ENCODE measurements around the gene SLC5A7.

The SLC5A7 gene

GRCh38 chr2:107986278-107987217 lies at the start of gene SLC5A7:
Gene SLC5A7 (plus strand): TSS chr2:107986524. CDS start chr2:107988156, 1,632 bp downstream.
- no peak for DNase-seq

GRCh38 chr2:107961395-107961794 lies 24.9 kb upstream of the SLC5A7 start:
- no peak for DNase-seq

GRCh38 chr2:107964185-107964584 lies 22.1 kb upstream of the SLC5A7 start:
- no peak for DNase-seq

GRCh38 chr2:107984707-107985106 lies 1.6 kb upstream of the SLC5A7 start:
- DNase-seq: no peak

- DNase-seq: no peak
Observed at GRCh38 chr2:107988108-107988507, 1.8 kb downstream of the SLC5A7 start.

- DNase-seq: no peak
Observed at GRCh38 chr2:107989445-107989844, 3.1 kb downstream of the SLC5A7 start.

- no peak for DNase-seq
Observed at GRCh38 chr2:107990718-107991117, 4.4 kb downstream of the SLC5A7 start.

- no peak for DNase-seq
Observed at GRCh38 chr2:107992069-107992468, 5.7 kb downstream of the SLC5A7 start.

- DNase-seq: no peak
Observed at GRCh38 chr2:107999158-107999557, 12.8 kb downstream of the SLC5A7 start.

GRCh38 chr2:108010912-108011591 lies 24.7 kb downstream of the SLC5A7 start:
- DNase-seq: no peak

- DNase-seq: no peak
Observed at GRCh38 chr2:108013305-108013704, 27.0 kb downstream of the SLC5A7 start.

GRCh38 chr2:108022628-108023027 lies 36.3 kb downstream of the SLC5A7 start:
- DNase-seq: no peak

- no peak for DNase-seq
Observed at GRCh38 chr2:108023776-108024175, 37.5 kb downstream of the SLC5A7 start.

GRCh38 chr2:108026092-108026794 lies 39.9 kb downstream of the SLC5A7 start:
- no peak for DNase-seq

- no peak for DNase-seq
Observed at GRCh38 chr2:108029496-108029895, 43.2 kb downstream of the SLC5A7 start.

GRCh38 chr2:108029912-108030311 lies 43.6 kb downstream of the SLC5A7 start:
- no peak for DNase-seq

GRCh38 chr2:108031471-108031941 lies 45.2 kb downstream of the SLC5A7 start:
- DNase-seq: no peak

- no peak for DNase-seq
Observed at GRCh38 chr2:108034843-108035242, 48.5 kb downstream of the SLC5A7 start.

GRCh38 chr2:108048752-108049151 lies 62.4 kb downstream of the SLC5A7 start:
- no peak for DNase-seq

GRCh38 chr2:108058576-108059137 lies 72.3 kb downstream of the SLC5A7 start:
- no peak for DNase-seq

- no peak for DNase-seq
Observed at GRCh38 chr2:108061439-108062042, 75.2 kb downstream of the SLC5A7 start.
